ENCODE measurements around the gene CDKAL1.
A peak's percentile ranks its signal among the peaks of the same experiment; 100 is the strongest.

The CDKAL1 gene

GRCh38 chr6:20744911-20745557 is 210.8 kb downstream of the CDKAL1 start:
- Histone ChIP-seq H3F3A (ENCODE audit: low read depth) (no peaks in the 10 kb centered on the region), H3K4me1 (ENCODE audit: insufficient read depth, low read length, poor library complexity, severe bottlenecking) (peaks cover 52% of the 10 kb centered on the region), H3K4me3 (ENCODE audit: low read length, poor library complexity, severe bottlenecking) (no peak overlapping the region), H3K9me3 (ENCODE audit: insufficient read depth, low read depth, low read length) (peaks cover 6% of the 10 kb centered on the region; the same call in 1 of the 2 replicates), H3K79me2 (ENCODE audit: insufficient read depth, low read length) (peaks cover 31% of the 10 kb centered on the region; the same call in 1 of the 2 replicates), H3K9me2 (replicated peaks; ENCODE audit: low read depth, low read length) (no peaks in the 10 kb centered on the region), H2AFZ (ENCODE audit: low read length) (no peak overlapping the region), H3K9ac (ENCODE audit: low read depth, low read length, poor library complexity, severe bottlenecking) (no peak overlapping the region), H3K4me2 (ENCODE audit: low read depth, low read length, poor library complexity, severe bottlenecking) (peak overlapping the region; percentile 6), H3K36me3 (ENCODE audit: insufficient read depth, low read length) (peaks cover 18% of the 10 kb centered on the region; the same call in 1 of the 2 replicates), H4K20me1 (ENCODE audit: insufficient read depth, low read length, poor library complexity, severe bottlenecking) (no peaks in the 10 kb centered on the region), H3K27me3 (ENCODE audit: insufficient read depth, low read length, poor library complexity, severe bottlenecking) (no peaks in the 10 kb centered on the region)
- no peak for TF ChIP-seq EZH2phosphoT487 (IDR thresholded peaks at IDR 0.05; ENCODE audit: borderline replicate concordance)
- TF ChIP-seq, protein P1, sequence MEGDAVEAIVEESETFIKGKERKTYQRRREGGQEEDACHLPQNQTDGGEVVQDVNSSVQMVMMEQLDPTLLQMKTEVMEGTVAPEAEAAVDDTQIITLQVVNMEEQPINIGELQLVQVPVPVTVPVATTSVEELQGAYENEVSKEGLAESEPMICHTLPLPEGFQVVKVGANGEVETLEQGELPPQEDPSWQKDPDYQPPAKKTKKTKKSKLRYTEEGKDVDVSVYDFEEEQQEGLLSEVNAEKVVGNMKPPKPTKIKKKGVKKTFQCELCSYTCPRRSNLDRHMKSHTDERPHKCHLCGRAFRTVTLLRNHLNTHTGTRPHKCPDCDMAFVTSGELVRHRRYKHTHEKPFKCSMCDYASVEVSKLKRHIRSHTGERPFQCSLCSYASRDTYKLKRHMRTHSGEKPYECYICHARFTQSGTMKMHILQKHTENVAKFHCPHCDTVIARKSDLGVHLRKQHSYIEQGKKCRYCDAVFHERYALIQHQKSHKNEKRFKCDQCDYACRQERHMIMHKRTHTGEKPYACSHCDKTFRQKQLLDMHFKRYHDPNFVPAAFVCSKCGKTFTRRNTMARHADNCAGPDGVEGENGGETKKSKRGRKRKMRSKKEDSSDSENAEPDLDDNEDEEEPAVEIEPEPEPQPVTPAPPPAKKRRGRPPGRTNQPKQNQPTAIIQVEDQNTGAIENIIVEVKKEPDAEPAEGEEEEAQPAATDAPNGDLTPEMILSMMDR (conservative IDR thresholded peaks at IDR 0.05; ENCODE audit: low read length), result no peak

GRCh38 chr6:20746024-20746423 is 211.8 kb downstream of the CDKAL1 start:
- H3K9me3 ChIP-seq (ENCODE audit: insufficient read depth, low read depth, low read length), result peaks cover 6% of the 10 kb centered on the region; the same call in 1 of the 2 replicates
- H3K9ac ChIP-seq (ENCODE audit: low read depth, low read length, poor library complexity, severe bottlenecking), result peak overlapping the region; percentile 19
- TF ChIP-seq EZH2phosphoT487 (IDR thresholded peaks at IDR 0.05; ENCODE audit: borderline replicate concordance), result no peak
- TF ChIP-seq, protein P1 (conservative IDR thresholded peaks at IDR 0.05; ENCODE audit: low read length), result no peak
- no peaks in the 10 kb centered on the region for H4K20me1 ChIP-seq (ENCODE audit: insufficient read depth, low read length, poor library complexity, severe bottlenecking)
- H3K4me3 ChIP-seq (ENCODE audit: low read length, poor library complexity, severe bottlenecking), result no peak overlapping the region
- peaks cover 54% of the 10 kb centered on the region for H3K4me1 ChIP-seq (ENCODE audit: insufficient read depth, low read length, poor library complexity, severe bottlenecking)
- H3K9me2 ChIP-seq (replicated peaks; ENCODE audit: low read depth, low read length), result no peaks in the 10 kb centered on the region
- no peak overlapping the region for H3K4me2 ChIP-seq (ENCODE audit: low read depth, low read length, poor library complexity, severe bottlenecking)
- peaks cover 9% of the 10 kb centered on the region; the same call in 1 of the 2 replicates for H3K36me3 ChIP-seq (ENCODE audit: insufficient read depth, low read length)
- no peak overlapping the region for H2AFZ ChIP-seq (ENCODE audit: low read length)
- no peaks in the 10 kb centered on the region for H3F3A ChIP-seq (ENCODE audit: low read depth)
- H3K79me2 ChIP-seq (ENCODE audit: insufficient read depth, low read length), result peaks cover 38% of the 10 kb centered on the region; the same call in 1 of the 2 replicates
- H3K27me3 ChIP-seq (ENCODE audit: insufficient read depth, low read length, poor library complexity, severe bottlenecking), result no peaks in the 10 kb centered on the region

- H2AFZ ChIP-seq (ENCODE audit: low read length), result no peak overlapping the region
- no peak overlapping the region for H3K4me3 ChIP-seq (ENCODE audit: low read length, poor library complexity, severe bottlenecking)
- H3K9me2 ChIP-seq (replicated peaks; ENCODE audit: low read depth, low read length), result no peaks in the 10 kb centered on the region
- H3F3A ChIP-seq (ENCODE audit: low read depth), result no peaks in the 10 kb centered on the region
- peaks cover 63% of the 10 kb centered on the region for H3K4me1 ChIP-seq (ENCODE audit: insufficient read depth, low read length, poor library complexity, severe bottlenecking)
- peaks cover 40% of the 10 kb centered on the region; the same call in 1 of the 2 replicates for H3K79me2 ChIP-seq (ENCODE audit: insufficient read depth, low read length)
- H3K4me2 ChIP-seq (ENCODE audit: low read depth, low read length, poor library complexity, severe bottlenecking), result no peak overlapping the region
- no peaks in the 10 kb centered on the region for H4K20me1 ChIP-seq (ENCODE audit: insufficient read depth, low read length, poor library complexity, severe bottlenecking)
- peak overlapping the region; percentile 19 for H3K9ac ChIP-seq (ENCODE audit: low read depth, low read length, poor library complexity, severe bottlenecking)
- peaks cover under 1% of the 10 kb centered on the region; the same call in 1 of the 2 replicates for H3K36me3 ChIP-seq (ENCODE audit: insufficient read depth, low read length)
- no peaks in the 10 kb centered on the region for H3K27me3 ChIP-seq (ENCODE audit: insufficient read depth, low read length, poor library complexity, severe bottlenecking)
- H3K9me3 ChIP-seq (ENCODE audit: insufficient read depth, low read depth, low read length), result peaks cover 2% of the 10 kb centered on the region; the same call in 1 of the 2 replicates
- TF ChIP-seq, protein P1 (conservative IDR thresholded peaks at IDR 0.05; ENCODE audit: low read length), result no peak
- no peak for TF ChIP-seq EZH2phosphoT487 (IDR thresholded peaks at IDR 0.05; ENCODE audit: borderline replicate concordance)
Observed at GRCh38 chr6:20746805-20747558, 212.7 kb downstream of the CDKAL1 start.
